Gastrocnemius medialis (tissue), 4 donors: ENCODE results near the gene DNM3.

Source experiments
- CTCF ChIP-seq, 5 experiments: fragments of 450-650 bp in 3 of 5; fragments of 200-600 bp in 2 of 5; sonication (generic) in 2 of 5; IDR thresholded peaks in 4 of 5; conservative IDR thresholded peaks in 1 of 5; 1 replicate in 4 of 5; 2 replicates in 1 of 5; pipeline ENCODE4 v1.5.1; 2016 to 2019; ENCODE audit warnings: antibody characterized with exemption in 5 of 5, mild to moderate bottlenecking in 3 of 5, moderate library complexity in 3 of 5
- POLR2A ChIP-seq, 2 donors: fragments of 450-650 bp; IDR thresholded peaks; one replicate each; pipeline ENCODE4 v1.6.1; 2017; ENCODE audit warnings: antibody characterized with exemption in 2 of 2, mild to moderate bottlenecking in 2 of 2, moderate library complexity in 2 of 2

- TF ChIP-seq CTCF (IDR thresholded peaks at IDR 0.05 in 4 of 5, conservative IDR thresholded peaks at IDR 0.05 in 1 of 5) (no peak), POLR2A (IDR thresholded peaks at IDR 0.05) (no peak)
These were observed 553.5 kb downstream of the DNM3 start for GRCh38 chr1:172394811-172395210.
